Measurements from ENCODE around the gene CDR2L.

GRCh38 chr17:74971069-74971841 is 16.2 kb upstream of the CDR2L start:
- no peak for TF ChIP-seq CTCF (IDR thresholded peaks at IDR 0.05)
- no peak for TF ChIP-seq EP300 (IDR thresholded peaks at IDR 0.05)
